HTR-8/SVneo (cell line): ENCODE data around the gene FAM151A.
"Not testable (repeated sequence)": the region's sequence is repeated elsewhere in the genome, so short reads cannot be mapped to it uniquely, and the experiment has no call there.

Experiments
- DNase-seq: peaks from one replicate; pipeline ENCODE4 v3.0.0; 2011; ENCODE audit warnings: low spot score, mixed read lengths; ENCODE audit not compliant: insufficient read length
- FAIRE-seq: peaks from 2 replicates; lab custom pipeline; 2011; peaks lifted over from hg19 to GRCh38; lab: Jason Lieb, UNC

The FAM151A gene

GRCh38 chr1:54640361-54640760, 17.0 kb upstream of the FAM151A start:
- FAIRE-seq (no peak), DNase-seq (no peak)

DNA sequence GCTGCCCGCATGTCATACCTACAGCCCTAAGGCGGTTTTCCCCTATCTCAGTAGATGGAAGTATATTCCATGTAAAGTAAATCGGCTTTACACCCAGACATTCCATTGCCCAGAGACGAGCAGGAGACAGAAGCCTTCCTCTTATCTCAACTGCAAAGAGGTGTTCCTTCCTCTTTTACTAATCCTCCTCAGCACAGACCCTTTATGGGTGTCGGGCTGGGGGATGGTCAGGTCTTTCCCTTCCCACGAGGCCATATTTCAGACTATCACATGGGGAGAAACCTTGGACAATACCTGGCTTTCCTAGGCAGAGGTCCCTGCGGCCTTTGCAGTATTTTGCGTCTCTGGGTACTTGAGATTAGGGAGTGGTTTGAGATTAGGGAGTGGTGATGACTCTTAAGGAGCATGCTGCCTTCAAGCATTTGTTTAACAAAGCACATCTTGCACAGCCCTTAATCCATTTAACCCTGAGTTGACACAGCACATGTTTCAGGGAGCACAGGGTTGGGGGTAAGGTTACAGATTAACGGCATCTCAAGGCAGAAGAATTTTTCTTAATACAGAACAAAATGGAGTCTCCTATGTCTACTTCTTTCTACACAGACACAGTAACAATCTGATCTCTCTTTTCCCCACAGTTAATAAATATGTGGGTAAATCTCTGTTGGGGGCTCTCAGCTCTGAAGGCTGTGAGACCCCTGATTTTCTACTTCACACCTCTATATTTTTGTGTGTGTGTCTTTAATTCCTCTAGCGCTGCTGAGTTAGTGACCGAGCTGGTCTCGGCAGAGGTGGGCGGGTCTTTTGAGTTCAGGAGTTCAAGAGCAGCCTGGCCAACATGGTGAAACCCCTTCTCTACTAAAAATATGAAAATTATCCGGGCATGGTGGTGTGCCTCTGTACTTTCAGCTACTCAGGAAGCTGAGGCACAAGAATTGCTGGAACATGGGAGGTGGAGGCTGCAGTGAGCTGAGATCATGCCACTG, 13.4 kb upstream of the FAM151A start:
- not testable (repeated sequence) for FAIRE-seq

DNA sequence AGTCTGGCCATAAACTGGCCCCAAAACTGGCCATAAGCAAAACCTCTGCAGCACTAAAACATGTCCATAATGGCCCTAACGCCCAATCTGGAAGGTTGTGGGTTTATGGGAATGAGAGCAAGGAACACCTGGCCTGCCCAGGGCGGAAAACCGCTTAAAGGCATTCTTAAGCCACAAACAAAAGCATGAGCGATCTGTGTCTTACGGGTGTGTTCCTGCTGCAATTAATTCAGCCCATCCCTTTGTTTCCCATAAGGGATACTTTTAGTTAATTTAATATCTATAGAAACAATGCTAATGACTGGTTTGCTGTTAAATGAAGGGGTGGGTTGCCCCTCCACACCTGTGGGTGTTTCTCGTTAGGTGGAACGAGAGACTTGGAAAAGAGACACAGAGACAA, 12.5 kb upstream of the FAM151A start:
- DNase-seq, FAIRE-seq: not testable (repeated sequence)

More for the DNA sequence above, 13.4 kb upstream of the FAM151A start:
- not testable (repeated sequence) for DNase-seq

DNA sequence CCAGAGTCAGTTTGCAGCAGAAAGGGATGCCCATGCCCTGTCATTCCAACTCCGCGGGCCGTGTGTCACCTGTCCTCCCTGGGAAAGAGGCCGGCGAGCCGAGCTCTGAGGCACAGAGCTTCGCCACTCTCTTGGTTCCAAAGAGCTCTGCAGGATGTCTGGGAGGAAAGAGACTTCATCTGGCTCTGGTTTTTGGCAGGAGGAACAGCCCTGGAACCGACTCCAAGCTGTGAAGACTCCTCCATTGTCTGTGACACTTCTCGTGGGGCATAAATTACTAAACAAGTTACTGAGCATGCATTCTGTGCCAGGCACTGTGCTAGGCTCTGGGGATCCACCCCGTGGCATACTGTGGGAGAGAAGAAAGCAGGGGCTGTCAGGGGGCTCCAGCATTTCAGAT, 3.9 kb upstream of the FAM151A start:
- no peak for FAIRE-seq
- no peak for DNase-seq

- no peak for DNase-seq
Observed at GRCh38 chr1:54624466-54625464, 1.4 kb upstream of the FAM151A start.

DNA sequence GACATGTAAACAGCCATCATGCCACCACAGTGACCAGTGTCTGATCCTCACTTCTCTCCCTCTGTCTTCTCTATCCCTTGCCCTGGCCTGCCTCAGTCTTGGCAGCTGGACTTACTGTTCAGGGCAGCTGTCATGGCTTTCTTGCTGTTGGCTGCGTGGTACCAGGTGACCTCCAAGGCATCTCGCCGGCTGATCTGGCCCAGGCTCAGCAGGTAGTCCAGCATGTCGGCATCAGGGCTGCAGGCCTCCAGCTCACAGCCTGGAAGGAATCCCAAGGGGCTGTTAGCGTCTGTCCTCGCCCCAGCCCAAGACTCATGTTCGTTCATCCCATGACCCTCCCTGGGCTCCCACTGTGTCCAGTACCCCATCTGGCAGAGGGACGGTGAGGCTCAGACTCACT, 3.6 kb downstream of the FAM151A start:
- DNase-seq, result no peak
- no peak for FAIRE-seq

More at GRCh38 chr1:54624466-54625464, 1.4 kb upstream of the FAM151A start:
- no peak for FAIRE-seq

- FAIRE-seq (no peak), DNase-seq (no peak)
Observed at GRCh38 chr1:54615531-54616279, 7.6 kb downstream of the FAM151A start.

- FAIRE-seq (no peak), DNase-seq (no peak)
Observed at GRCh38 chr1:54614563-54614962, 8.8 kb downstream of the FAM151A start.

DNA sequence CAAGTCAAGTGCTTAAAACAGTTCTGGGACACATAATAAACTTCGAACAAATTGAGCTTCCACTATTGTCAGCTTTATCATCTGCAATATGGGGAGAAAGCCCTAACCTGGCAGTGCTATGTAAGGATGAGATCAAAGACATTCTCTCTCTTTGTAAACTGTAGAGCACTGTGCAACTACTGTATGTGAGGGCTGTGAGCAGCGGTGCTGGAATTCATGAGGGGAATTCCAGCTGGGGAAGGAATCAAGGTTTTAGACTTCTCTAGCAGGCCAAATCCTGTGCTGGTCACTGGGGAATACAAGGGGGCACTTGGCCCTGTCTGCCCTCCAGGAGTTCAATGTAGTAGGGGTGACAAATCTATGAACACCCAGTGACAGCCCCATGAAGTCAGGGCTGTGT, 9.3 kb downstream of the FAM151A start:
- DNase-seq, result no peak
- no peak for FAIRE-seq

DNA sequence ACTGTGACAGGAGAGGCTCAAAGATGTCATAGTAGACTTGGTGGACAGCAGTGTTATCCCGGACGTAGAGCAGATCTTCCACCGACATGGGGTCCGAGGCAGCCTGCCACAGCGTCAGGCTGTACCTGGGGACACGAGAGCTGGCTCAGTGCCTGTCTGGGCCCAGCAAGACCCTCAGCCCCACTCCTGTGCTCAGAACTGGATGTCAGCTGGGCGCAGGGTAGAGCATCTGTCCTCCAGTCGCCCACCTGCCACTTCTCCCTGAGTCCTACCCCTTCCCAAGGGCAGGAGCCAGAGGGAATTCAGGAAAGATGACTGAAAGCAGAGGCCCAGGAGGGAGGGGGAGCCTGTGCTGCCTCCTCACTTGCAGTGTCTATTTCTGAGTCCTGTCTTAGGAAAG, 11.7 kb downstream of the FAM151A start:
- DNase-seq (no peak), FAIRE-seq (no peak)

GRCh38 chr1:54610601-54611580, 12.4 kb downstream of the FAM151A start:
- DNase-seq (no peak), FAIRE-seq (no peak)

GRCh38 chr1:54610048-54610447, 13.3 kb downstream of the FAM151A start:
- DNase-seq (no peak), FAIRE-seq (no peak)

GRCh38 chr1:54609301-54609921, 13.9 kb downstream of the FAM151A start:
- no peak for FAIRE-seq

GRCh38 chr1:54608566-54609230, 14.6 kb downstream of the FAM151A start:
- FAIRE-seq, result no peak
- DNase-seq, result no peak

More at GRCh38 chr1:54609301-54609921, 13.9 kb downstream of the FAM151A start:
- DNase-seq, result no peak

GRCh38 chr1:54607821-54608565, 15.3 kb downstream of the FAM151A start:
- no peak for FAIRE-seq

DNA sequence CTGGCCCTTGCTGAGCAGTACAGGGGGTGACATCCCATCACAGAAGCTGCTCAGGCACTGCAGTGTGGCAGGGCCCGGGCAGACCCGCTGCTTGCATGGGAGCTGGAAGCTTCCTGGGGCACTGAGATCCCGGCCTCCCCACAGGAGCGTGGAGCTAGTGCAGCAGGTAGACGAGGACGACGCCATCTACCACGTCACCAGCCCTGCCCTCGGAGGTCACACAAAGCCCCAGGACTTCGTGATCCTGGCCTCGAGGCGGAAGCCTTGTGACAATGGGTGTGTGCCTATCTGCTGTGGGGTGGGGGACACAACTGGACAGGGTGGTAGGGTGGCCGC, 16.4 kb downstream of the FAM151A start:
- no peak for FAIRE-seq
- no peak for DNase-seq

More at GRCh38 chr1:54607821-54608565, 15.3 kb downstream of the FAM151A start:
- DNase-seq, result no peak
